SK-N-SH treated with all-trans-retinoic acid at 6 μM for 48 hours (cell line): ENCODE data around the gene SFRP2.

Experiments
- ARNTL ChIP-seq: fragments of 450-650 bp; formaldehyde crosslinking; IDR thresholded peaks from 2 replicates; pipeline ENCODE4 v1.5.0; 2020; ENCODE audit warnings: low read depth, mild to moderate bottlenecking, moderate library complexity, borderline replicate concordance
- BACH2 ChIP-seq: fragments of 250-450 bp; sonication (Bioruptor Pico); IDR thresholded peaks from 2 replicates; pipeline ENCODE4 v1.9.0; 2021; ENCODE audit warnings: mild to moderate bottlenecking, borderline replicate concordance
- CREB5 ChIP-seq: fragments of 250-450 bp; sonication (Bioruptor Pico); IDR thresholded peaks from 2 replicates; pipeline ENCODE4 v1.5.1; 2020; ENCODE audit warnings: low read depth, mild to moderate bottlenecking, moderate library complexity
- ESRRG ChIP-seq: fragments of 250-450 bp; sonication (Bioruptor Pico); IDR thresholded peaks from 2 replicates; pipeline ENCODE4 v1.6.1; 2021; ENCODE audit warnings: mild to moderate bottlenecking
- ISL1 ChIP-seq: fragments of 250-450 bp; sonication (Bioruptor Pico); IDR thresholded peaks from 2 replicates; pipeline ENCODE4 v2.1.2; 2022; ENCODE audit warnings: mild to moderate bottlenecking, moderate library complexity
- PATZ1 ChIP-seq: fragments of 250-450 bp; sonication (Bioruptor Pico); IDR thresholded peaks from 2 replicates; pipeline ENCODE4 v1.8.0; 2020; ENCODE audit warnings: mild to moderate bottlenecking, moderate library complexity, borderline replicate concordance
- PPARA ChIP-seq: fragments of 250-450 bp; sonication (Bioruptor Pico); IDR thresholded peaks from 2 replicates; pipeline ENCODE4 v1.5.0; 2020; ENCODE audit warnings: mild to moderate bottlenecking, borderline replicate concordance
- RARB ChIP-seq: fragments of 250-450 bp; sonication (Bioruptor Pico); IDR thresholded peaks from 2 replicates; pipeline ENCODE4 v1.8.0; 2021; ENCODE audit warnings: mild to moderate bottlenecking, moderate library complexity
- SNAI2 ChIP-seq: fragments of 250-450 bp; sonication (Bioruptor Pico); IDR thresholded peaks from 2 replicates; pipeline ENCODE4 v1.5.0; 2020; ENCODE audit warnings: mild to moderate bottlenecking, moderate library complexity
- TOX ChIP-seq: fragments of 250-450 bp; sonication (Bioruptor Pico); IDR thresholded peaks from 2 replicates; pipeline ENCODE4 v1.8.0; 2021; ENCODE audit warnings: mild to moderate bottlenecking, moderate library complexity, borderline replicate concordance
- TSHZ2 ChIP-seq: fragments of 250-450 bp; sonication (Bioruptor Pico); IDR thresholded peaks from 2 replicates; pipeline ENCODE4 v1.5.0; 2020; ENCODE audit warnings: mild to moderate bottlenecking, moderate library complexity
- ZFP3 ChIP-seq: fragments of 250-450 bp; sonication (Bioruptor Pico); IDR thresholded peaks from 2 replicates; pipeline ENCODE4 v1.5.0; 2020; ENCODE audit warnings: mild to moderate bottlenecking, moderate library complexity
- ZFP30 ChIP-seq: fragments of 450-650 bp; formaldehyde crosslinking; IDR thresholded peaks from 2 replicates; pipeline ENCODE4 v1.5.0; 2022; ENCODE audit warnings: mild to moderate bottlenecking, moderate library complexity

- TF ChIP-seq CREB5 (CRISPR knock-in tag) (no peak), ESRRG (CRISPR knock-in tag) (no peak), PPARA (CRISPR knock-in tag) (no peak), TSHZ2 (CRISPR knock-in tag) (no peak), BACH2 (CRISPR knock-in tag) (no peak), ZFP30 (CRISPR knock-in tag) (no peak), ZFP3 (CRISPR knock-in tag) (no peak), PATZ1 (no peak), RARB (CRISPR knock-in tag) (no peak), SNAI2 (CRISPR knock-in tag) (no peak), TOX (no peak), ISL1 (CRISPR knock-in tag) (no peak), ARNTL (CRISPR knock-in tag) (no peak)
Observed at GRCh38 chr4:153792618-153793247, 3.9 kb upstream of the SFRP2 start.
